NCI-H510A treated with DMSO at 0.1 percent for 48 hours (cell line): ENCODE data around the gene IP6K3.

Experiments
- DNase-seq: peaks from one replicate; lab custom pipeline; 2025; lab: John Stamatoyannopoulos, UW

The IP6K3 gene

DNA sequence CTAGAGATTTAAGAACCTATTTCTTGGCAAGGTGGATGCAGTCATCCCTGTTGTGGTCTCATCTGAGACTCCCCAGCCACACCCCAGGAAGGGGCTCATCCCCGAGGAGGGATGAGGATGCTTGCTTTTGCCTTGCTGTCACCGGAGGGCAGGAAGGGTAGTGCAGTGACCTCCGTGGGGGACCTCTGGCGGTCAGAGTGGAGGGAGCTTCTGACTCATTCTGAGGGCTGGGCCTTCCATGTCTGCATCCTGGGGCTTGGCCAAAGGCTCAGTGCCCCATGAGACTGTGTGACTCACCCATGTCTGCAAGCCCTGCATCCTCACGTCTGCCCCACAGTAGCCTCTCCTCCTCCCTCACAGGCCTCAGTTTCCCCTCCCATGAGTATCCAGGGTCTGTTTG, 73.9 kb downstream of the IP6K3 start:
- no peak for DNase-seq

DNA sequence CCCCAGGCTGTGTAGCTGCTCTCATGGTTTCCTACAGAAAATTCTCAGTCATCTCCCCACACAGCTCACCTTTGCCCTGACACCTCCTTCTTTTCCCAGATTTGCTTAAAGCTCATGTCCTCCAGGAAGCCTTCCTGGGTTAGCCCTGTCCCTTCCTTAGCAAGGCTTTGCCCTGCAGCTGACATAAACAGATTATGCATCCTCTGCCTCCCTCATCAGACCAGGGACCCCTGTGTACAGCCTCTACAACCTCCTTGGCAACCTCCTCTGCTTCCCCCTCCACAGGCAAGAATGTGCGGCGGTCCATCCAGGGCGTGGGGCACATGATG, 75.0 kb downstream of the IP6K3 start:
- no peak for DNase-seq
